HepG2 (cell line): ENCODE results near the gene PEX13. TPM values are rescaled to one million over a fixed set of nuclear protein-coding genes. Genes with fewer than 3 reads are reported as not detected.

Experiments used
- AHR ChIP-seq: IDR thresholded peaks from 2 replicates; pipeline ENCODE4 v1.6.1; 2018; ENCODE audit warnings: missing genetic modification reagents, missing compliant biosample characterization
- ARNTL ChIP-seq: sonication (generic); formaldehyde crosslinking; IDR thresholded peaks from 2 replicates; pipeline ENCODE4 v1.4.0; 2020; ENCODE audit warnings: mild to moderate bottlenecking, missing genetic modification reagents
- CBFB ChIP-seq: sonication (generic); formaldehyde crosslinking; IDR thresholded peaks from 2 replicates; pipeline ENCODE4 v1.4.0; 2020; ENCODE audit warnings: missing genetic modification reagents
- HNRNPLL ChIP-seq: fragments of 200-400 bp; formaldehyde crosslinking; IDR thresholded peaks from 2 replicates; pipeline ENCODE4 v1.6.1; 2017; ENCODE audit warnings: mild to moderate bottlenecking, low read depth, low read length; ENCODE audit not compliant: poor library complexity, severe bottlenecking
- HOXA9 ChIP-seq: sonication (generic); formaldehyde crosslinking; IDR thresholded peaks from 2 replicates; pipeline ENCODE4 v1.8.1; 2022; ENCODE audit warnings: missing genetic modification reagents, mild to moderate bottlenecking, moderate library complexity, borderline replicate concordance
- IRF1 ChIP-seq: sonication (generic); formaldehyde crosslinking; IDR thresholded peaks from 2 replicates; pipeline ENCODE4 v1.4.0; 2020; ENCODE audit warnings: low read depth, mild to moderate bottlenecking, missing genetic modification reagents
- IRF2 ChIP-seq: IDR thresholded peaks from 2 replicates; pipeline ENCODE4 v1.6.1; 2018; ENCODE audit warnings: missing genetic modification reagents, missing compliant biosample characterization
- KDM5A ChIP-seq: fragments of 200-600 bp; sonication (generic); IDR thresholded peaks from 2 replicates; pipeline ENCODE4 v1.7.0; 2018; ENCODE audit warnings: antibody characterized with exemption, mild to moderate bottlenecking, low read length, borderline replicate concordance
- MED1 ChIP-seq: sonication (generic); formaldehyde crosslinking; IDR thresholded peaks from 2 replicates; pipeline ENCODE4 v1.4.0; 2020; ENCODE audit warnings: missing genetic modification reagents
- MLX ChIP-seq: IDR thresholded peaks from 2 replicates; pipeline ENCODE4 v1.6.1; 2016
- MYNN ChIP-seq: sonication (generic); formaldehyde crosslinking; IDR thresholded peaks from 2 replicates; pipeline ENCODE4 v1.4.0; 2020; ENCODE audit warnings: mild to moderate bottlenecking, low read depth, missing genetic modification reagents
- NAIF1 ChIP-seq: sonication (generic); formaldehyde crosslinking; IDR thresholded peaks from 2 replicates; pipeline ENCODE4 v1.5.0; 2020; ENCODE audit warnings: mild to moderate bottlenecking, missing genetic modification reagents, borderline replicate concordance
- SATB2 ChIP-seq: sonication (generic); formaldehyde crosslinking; IDR thresholded peaks from 2 replicates; pipeline ENCODE4 v1.5.0; 2020; ENCODE audit warnings: missing genetic modification reagents
- SP1 ChIP-seq, 2 experiments: fragments of 450-650 bp in 1 of 2; sonication (generic) in 1 of 2; formaldehyde crosslinking in 1 of 2; IDR thresholded peaks; 2 replicates each; pipeline versions ENCODE4 v1.4.0 to v1.6.1; 2016 to 2020; ENCODE audit warnings: missing genetic modification reagents in 1 of 2
- THAP11 ChIP-seq: IDR thresholded peaks from 2 replicates; pipeline ENCODE4 v1.6.1; 2016; ENCODE audit warnings: missing biosample characterization, missing genetic modification reagents
- ZBTB2 ChIP-seq: sonication (generic); formaldehyde crosslinking; IDR thresholded peaks from 2 replicates; pipeline ENCODE4 v1.8.0; 2022; ENCODE audit warnings: low read depth, missing genetic modification reagents
- ZFP1 ChIP-seq: IDR thresholded peaks from 2 replicates; pipeline ENCODE4 v1.6.1; 2016
- ZKSCAN1 ChIP-seq: fragments of 150-350 bp; IDR thresholded peaks from 2 replicates; pipeline ENCODE4 v1.6.1; 2014; ENCODE audit warnings: low read length
- ZNF12 ChIP-seq: sonication (generic); formaldehyde crosslinking; IDR thresholded peaks from 2 replicates; pipeline ENCODE4 v1.5.0; 2020; ENCODE audit warnings: missing genetic modification reagents
- ZNF143 ChIP-seq: sonication (generic); formaldehyde crosslinking; IDR thresholded peaks from 2 replicates; pipeline ENCODE4 v1.4.0; 2020; ENCODE audit warnings: missing genetic modification reagents
- ZNF24 ChIP-seq: fragments of 450-650 bp; IDR thresholded peaks from 2 replicates; pipeline ENCODE4 v1.6.1; 2017; ENCODE audit warnings: antibody characterized with exemption, mild to moderate bottlenecking
- ZNF263 ChIP-seq: sonication (generic); formaldehyde crosslinking; IDR thresholded peaks from 2 replicates; pipeline ENCODE4 v1.4.0; 2020; ENCODE audit warnings: missing genetic modification reagents
- ZNF317 ChIP-seq: sonication (generic); formaldehyde crosslinking; IDR thresholded peaks from 2 replicates; pipeline ENCODE4 v1.5.0; 2020; ENCODE audit warnings: mild to moderate bottlenecking, missing genetic modification reagents
- ZNF354B ChIP-seq: sonication (generic); formaldehyde crosslinking; IDR thresholded peaks from 2 replicates; pipeline ENCODE4 v1.8.0; 2022; ENCODE audit warnings: mild to moderate bottlenecking, missing genetic modification reagents
- ZNF414 ChIP-seq: sonication (generic); formaldehyde crosslinking; IDR thresholded peaks from 2 replicates; pipeline ENCODE4 v1.5.0; 2020; ENCODE audit warnings: missing genetic modification reagents
- ZNF790 ChIP-seq: sonication (generic); formaldehyde crosslinking; IDR thresholded peaks from 2 replicates; pipeline ENCODE4 v1.8.0; 2022; ENCODE audit warnings: missing genetic modification reagents, mild to moderate bottlenecking, borderline replicate concordance
- ZSCAN5A ChIP-seq: sonication (generic); formaldehyde crosslinking; IDR thresholded peaks from 2 replicates; pipeline ENCODE4 v1.8.0; 2022; ENCODE audit warnings: mild to moderate bottlenecking, missing genetic modification reagents, borderline replicate concordance
- polyA plus RNA-seq, 8 experiments: library from polyadenylated mRNA; depleted of rRNA in 3 of 8; stranded (reverse) in 7 of 8; unstranded in 1 of 8; fragments of >200 nt; fragmentation: Illumina TruSeq in 4 of 8; extraction: Trizol in 4 of 8; gene quantifications; 2 replicates each; pipeline versions ENCODE4 v1.2.1 to v1.2.3, GENCODE V29; 2011 to 2016; ENCODE audit warnings: low read depth in 4 of 8, missing spikeins in 1 of 8, mixed read lengths in 1 of 8; ENCODE audit not compliant: insufficient read depth in 1 of 8
- total RNA-seq, 5 experiments: library from RNA; depleted of rRNA; stranded (reverse); fragments of >200 nt; fragmentation: Illumina TruSeq; extraction: Trizol; gene quantifications; 2 replicates each; pipeline ENCODE4 v1.2.3, GENCODE V29; 2016; ENCODE audit warnings: low read depth in 1 of 5

PEX13 gene
- total and polyA plus RNA-seq, 2 of the 13 experiments (the other 11 are each of a cell fraction or from before 2014, with no cell fraction given) = 47.9 to 75.9 TPM

- TF ChIP-seq ZNF414 (CRISPR knock-in tag) (peak; percentile 65), NAIF1 (CRISPR knock-in tag) (no peak; the same call in 1 of the 2 replicates), ZNF263 (CRISPR knock-in tag) (no peak), ZNF12 (CRISPR knock-in tag) (peak; percentile 74), ARNTL (CRISPR knock-in tag) (0 out of 2 replicates have a peak, but pooled peaks have one; percentile 56), IRF2 (peak; percentile 38), ZNF790 (CRISPR knock-in tag) (0 out of 2 replicates have a peak, but pooled peaks have one; percentile 13), KDM5A (peak; percentile 99), ZNF354B (CRISPR knock-in tag) (peak; percentile 61; the same call in 1 of the 2 replicates), MYNN (CRISPR knock-in tag) (peak; percentile 50; the same call in 1 of the 2 replicates), ZNF317 (0 out of 2 replicates have a peak, but pooled peaks have one; percentile 32), SATB2 (0 out of 2 replicates have a peak, but pooled peaks have one; percentile 73), MLX (CRISPR knock-in tag) (peak; percentile 13; the same call in 1 of the 2 replicates), ZNF143 (CRISPR knock-in tag) (peak; percentile 62), HNRNPLL (no peak), SP1 (IDR thresholded peaks at IDR 0.05) (no peak), SP1 (CRISPR knock-in tag; IDR thresholded peaks at IDR 0.05) (peak; percentile 58), AHR (CRISPR knock-in tag) (peak; percentile 62; the same call in 1 of the 2 replicates), IRF1 (CRISPR knock-in tag) (peak; percentile 77; the same call in 1 of the 2 replicates), MED1 (peak; percentile 50; the same call in 1 of the 2 replicates), CBFB (CRISPR knock-in tag) (0 out of 2 replicates have a peak, but pooled peaks have one; percentile 16), THAP11 (CRISPR knock-in tag) (peak; percentile 86), ZFP1 (CRISPR knock-in tag) (peak; percentile 45; the same call in 1 of the 2 replicates), HOXA9 (0 out of 2 replicates have a peak, but pooled peaks have one; percentile 24), ZKSCAN1 (no peak; the same call in none of the 2 replicates), ZBTB2 (CRISPR knock-in tag) (no peak; the same call in 1 of the 2 replicates), ZNF24 (0 out of 2 replicates have a peak, but pooled peaks have one; percentile 8), ZSCAN5A (CRISPR knock-in tag) (peak; percentile 27; the same call in 1 of the 2 replicates)
These were observed 441 bp upstream of the PEX13 start (continued) for GRCh38 chr2:61017003-61017555.
